Osteocyte (in vitro differentiated cells): ENCODE data around the gene MYO15A. TPM values are rescaled to one million over a fixed set of nuclear protein-coding genes. Genes with fewer than 3 reads are reported as not detected.
A peak's percentile ranks its signal among the peaks of the same experiment; 100 is the strongest.

Experiments used
- DNase-seq: peaks from one replicate; pipeline ENCODE4 v3.0.0; 2021; ENCODE audit warnings: mixed read lengths; ENCODE audit not compliant: unreplicated experiment; ENCODE audit errors: extremely low spot score
- H3K27ac Mint-ChIP-seq: one replicate; pipeline ENCODE4 v1.8.0; 2021; ENCODE audit warnings: mild to moderate bottlenecking, mixed read lengths; ENCODE audit not compliant: unreplicated experiment
- H3K27me3 Mint-ChIP-seq: one replicate; pipeline ENCODE4 v1.8.0; 2021; ENCODE audit warnings: mixed read lengths; ENCODE audit not compliant: unreplicated experiment
- H3K36me3 Mint-ChIP-seq: one replicate; pipeline ENCODE4 v1.8.0; 2021; ENCODE audit warnings: mixed read lengths; ENCODE audit not compliant: unreplicated experiment
- H3K4me1 Mint-ChIP-seq: one replicate; pipeline ENCODE4 v1.8.0; 2021; ENCODE audit warnings: mixed read lengths; ENCODE audit not compliant: unreplicated experiment
- H3K4me3 Mint-ChIP-seq: one replicate; pipeline ENCODE4 v1.8.0; 2021; ENCODE audit warnings: mild to moderate bottlenecking, moderate library complexity, mixed read lengths; ENCODE audit not compliant: unreplicated experiment
- H3K9me3 Mint-ChIP-seq: one replicate; pipeline ENCODE4 v1.8.0; 2021; ENCODE audit warnings: mixed read lengths; ENCODE audit not compliant: unreplicated experiment
- CTCF ChIP-seq: fragments of 200-600 bp; sonication (generic); IDR thresholded peaks from 2 replicates; pipeline ENCODE4 v1.5.0; 2021; ENCODE audit warnings: antibody characterized with exemption, mild to moderate bottlenecking, moderate library complexity
- total RNA-seq: library from RNA; stranded (reverse); gene quantifications from 2 replicates; pipeline ENCODE4 v1.2.1, GENCODE V29; 2021

The MYO15A gene
- total RNA-seq, 1 donor from 2014 or later, result 0.21 TPM

- Mint-ChIP-seq H3K27ac (no peak overlapping the region), H3K36me3 (no peaks in the 10 kb centered on the region)
- peak; percentile 90 for DNase-seq
Measured at GRCh38 chr17:18217412-18218015, 109.0 kb downstream of the MYO15A start.

DNA sequence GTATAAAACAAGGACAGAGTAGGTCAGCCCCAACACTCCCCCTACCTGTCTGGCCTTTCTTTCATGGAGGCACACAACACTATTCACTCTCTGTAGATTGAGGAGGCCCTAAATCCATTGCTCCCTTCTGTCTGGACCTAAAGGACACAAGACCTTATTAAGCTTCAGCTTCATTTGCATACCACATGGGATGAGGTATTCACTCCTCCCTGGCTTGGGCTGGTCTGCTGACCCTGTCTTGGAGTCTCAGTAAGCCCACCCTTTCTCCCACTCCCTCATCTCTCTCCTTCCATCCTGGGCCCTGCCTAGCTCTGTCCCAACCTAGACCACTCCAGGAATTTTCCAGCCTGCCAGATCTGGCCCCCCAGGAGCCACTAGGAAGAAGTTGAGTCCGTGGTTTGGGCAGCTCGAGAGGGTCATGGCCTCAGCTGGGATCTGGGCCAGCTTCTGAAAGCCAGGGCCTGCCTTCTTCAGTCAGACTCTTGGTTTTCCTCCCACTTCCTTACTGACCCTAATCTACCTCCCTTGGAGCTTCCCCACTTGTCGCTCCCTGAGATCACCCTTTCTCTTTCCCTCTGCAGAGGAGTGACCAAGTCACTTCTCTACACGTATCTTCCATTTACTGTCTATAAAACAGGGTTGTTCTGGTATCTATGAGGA is 110.3 kb downstream of the MYO15A start:
- Mint-ChIP-seq H3K27ac (peak overlapping the region; percentile 57), H3K4me1 (peaks cover 10% of the 10 kb centered on the region), H3K4me3 (no peak overlapping the region), H3K36me3 (no peaks in the 10 kb centered on the region), H3K9me3 (no peaks in the 10 kb centered on the region), H3K27me3 (no peaks in the 10 kb centered on the region)
- no peak for DNase-seq
- no peak for TF ChIP-seq CTCF

More at GRCh38 chr17:18217412-18218015, 109.0 kb downstream of the MYO15A start:
- Mint-ChIP-seq H3K27me3 (no peaks in the 10 kb centered on the region), H3K4me1 (peaks cover 10% of the 10 kb centered on the region), H3K4me3 (no peak overlapping the region), H3K9me3 (no peaks in the 10 kb centered on the region)
- peak; percentile 85 for TF ChIP-seq CTCF

DNA sequence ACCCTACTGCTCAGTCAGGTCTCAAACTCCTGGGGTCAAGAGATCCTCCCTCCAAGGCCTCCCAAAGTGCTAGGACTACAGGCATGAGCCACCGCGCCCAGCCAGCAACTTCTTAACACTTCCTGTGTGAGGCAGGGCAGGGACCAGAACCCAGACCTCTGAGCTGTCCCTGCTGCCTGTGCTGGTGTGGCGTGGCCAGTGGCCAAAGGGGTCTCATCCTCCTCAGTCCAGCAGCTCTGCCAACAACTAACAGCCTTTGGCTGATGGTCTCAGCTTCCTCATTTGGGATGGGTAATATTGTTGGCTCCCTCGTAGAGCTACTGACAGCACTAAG is 115.5 kb downstream of the MYO15A start:
- Mint-ChIP-seq H3K27me3 (no peaks in the 10 kb centered on the region), H3K36me3 (no peaks in the 10 kb centered on the region), H3K27ac (no peak overlapping the region), H3K9me3 (no peaks in the 10 kb centered on the region), H3K4me3 (no peak overlapping the region), H3K4me1 (peaks cover 33% of the 10 kb centered on the region)
- no peak for TF ChIP-seq CTCF
- DNase-seq, result no peak

GRCh38 chr17:18224387-18225120 is 116.0 kb downstream of the MYO15A start:
- no peaks in the 10 kb centered on the region for H3K36me3 Mint-ChIP-seq
- H3K27me3 Mint-ChIP-seq, result no peaks in the 10 kb centered on the region
- no peak for DNase-seq
- no peaks in the 10 kb centered on the region for H3K9me3 Mint-ChIP-seq
- peak overlapping the region; percentile 71 for H3K4me3 Mint-ChIP-seq
- peak overlapping the region; percentile 85 for H3K27ac Mint-ChIP-seq
- no peak for TF ChIP-seq CTCF
- peaks cover 29% of the 10 kb centered on the region for H3K4me1 Mint-ChIP-seq

DNA sequence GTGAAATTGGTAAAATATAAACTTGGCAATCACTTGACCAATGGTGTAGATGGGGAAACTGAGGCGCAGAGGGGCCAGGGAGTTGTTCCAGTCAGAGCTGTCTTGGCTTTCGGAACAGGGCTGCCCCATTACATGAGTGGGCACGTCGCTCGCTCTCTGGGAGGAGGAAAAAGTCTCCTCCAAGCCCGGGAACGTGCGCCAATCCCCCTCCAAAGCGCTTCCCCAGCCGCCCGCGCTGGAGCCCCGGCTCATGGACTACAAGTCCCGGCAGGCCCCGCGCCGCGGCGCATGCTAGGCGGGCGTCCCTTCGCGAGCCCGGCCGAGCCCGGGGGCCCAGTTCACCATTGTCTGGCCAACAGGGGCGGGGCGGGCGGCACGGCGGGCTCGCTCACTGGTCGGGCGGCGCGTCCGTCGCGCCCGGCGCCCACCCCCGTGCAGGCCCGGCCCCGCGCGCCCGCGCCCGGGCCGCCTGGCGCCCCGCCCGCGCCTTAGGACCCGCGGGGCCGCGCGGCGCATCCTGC is 116.6 kb downstream of the MYO15A start, which contains the start of gene LLGL1:
Gene LLGL1, plus strand, starts transcription at position 515 of the 521 bp plus-strand sequence. CDS start 48 bp downstream, outside the sequence.
- DNase-seq, result peak; percentile 99
- H3K36me3 Mint-ChIP-seq, result no peaks in the 10 kb centered on the region
- H3K27ac Mint-ChIP-seq, result peak within 1 kb of the TSS; percentile 89
- TF ChIP-seq CTCF, result no peak
- H3K4me3 Mint-ChIP-seq, result peak within 1 kb of the TSS; percentile 97
- peaks cover 29% of the 10 kb centered on the region for H3K4me1 Mint-ChIP-seq
- H3K27me3 Mint-ChIP-seq, result no peaks in the 10 kb centered on the region
- H3K9me3 Mint-ChIP-seq, result no peaks in the 10 kb centered on the region
